K562 (cell line): ENCODE data around the gene FOSL1. TPM values are rescaled to one million over a fixed set of nuclear protein-coding genes. Genes with fewer than 3 reads are reported as not detected.

Experiments
- GTF3C2 ChIP-seq: IDR thresholded peaks from 3 replicates; pipeline ENCODE4 v1.6.1; 2011; ENCODE audit warnings: borderline replicate concordance, mild to moderate bottlenecking, moderate library complexity; ENCODE audit not compliant: insufficient read length; ENCODE audit errors: extremely low read depth
- HDAC2 ChIP-seq: fragments of 450-650 bp; IDR thresholded peaks from 2 replicates; pipeline ENCODE4 v1.6.1; 2016; ENCODE audit warnings: mild to moderate bottlenecking
- HNRNPH1 ChIP-seq: fragments of 200-400 bp; formaldehyde crosslinking; optimal IDR thresholded peaks from 2 replicates; pipeline ENCODE3; 2017; ENCODE audit warnings: low read depth, mild to moderate bottlenecking, low read length, moderate library complexity
- HSF4 ChIP-seq: fragments of 250-450 bp; sonication (Bioruptor Pico); IDR thresholded peaks from 2 replicates; pipeline ENCODE4 v2.1.2; 2022; ENCODE audit warnings: mild to moderate bottlenecking, moderate library complexity, borderline replicate concordance
- KDM2B ChIP-seq: fragments of 250-450 bp; sonication (Bioruptor Pico); IDR thresholded peaks from 2 replicates; pipeline ENCODE4 v1.8.0; 2021; ENCODE audit warnings: mild to moderate bottlenecking, moderate library complexity
- NCOA2 ChIP-seq, 2 experiments: fragments of 450-650 bp; IDR thresholded peaks; 2 replicates each; pipeline ENCODE4 v1.6.1; 2018; ENCODE audit warnings: mild to moderate bottlenecking in 2 of 2, moderate library complexity in 1 of 2; ENCODE audit not compliant: partially characterized antibody in 2 of 2
- NCOA6 ChIP-seq: fragments of 450-650 bp; IDR thresholded peaks from 2 replicates; pipeline ENCODE4 v1.6.1; 2017; ENCODE audit warnings: mild to moderate bottlenecking
- NRF1 ChIP-seq, 2 experiments: fragments of 450-650 bp; IDR thresholded peaks in 1 of 2; conservative IDR thresholded peaks in 1 of 2; 2 replicates each; pipeline ENCODE4 v1.6.1; 2014; ENCODE audit warnings: mild to moderate bottlenecking in 2 of 2
- PATZ1 ChIP-seq: fragments of 250-450 bp; sonication (Bioruptor Pico); IDR thresholded peaks from 2 replicates; pipeline ENCODE4 v1.5.0; 2020; ENCODE audit warnings: mild to moderate bottlenecking, borderline replicate concordance
- POLR3A ChIP-seq: IDR thresholded peaks from 2 replicates; pipeline ENCODE4 v1.6.1; 2011; ENCODE audit warnings: borderline replicate concordance, mild to moderate bottlenecking, moderate library complexity; ENCODE audit not compliant: insufficient read length, insufficient read depth; ENCODE audit errors: extremely low read depth
- SMAD1 ChIP-seq: fragments of 150-350 bp; IDR thresholded peaks from 2 replicates; pipeline ENCODE4 v1.6.1; 2014; ENCODE audit warnings: low read length, low read depth; ENCODE audit not compliant: partially characterized antibody
- SMC3 ChIP-seq: conservative IDR thresholded peaks from 2 replicates; pipeline ENCODE4 v1.6.1; 2011; ENCODE audit warnings: low read depth, low read length, improper control_type of control experiment; ENCODE audit not compliant: insufficient read depth
- SRSF1 ChIP-seq: fragments of 200-400 bp; formaldehyde crosslinking; IDR thresholded peaks from 2 replicates; pipeline ENCODE4 v1.6.1; 2017; ENCODE audit warnings: mild to moderate bottlenecking, low read depth, low read length, moderate library complexity
- TCF7 ChIP-seq: sonication (generic); IDR thresholded peaks from 2 replicates; pipeline ENCODE4 v1.6.1; 2016; ENCODE audit warnings: antibody characterized with exemption, borderline replicate concordance
- U2AF1 ChIP-seq: fragments of 200-400 bp; formaldehyde crosslinking; optimal IDR thresholded peaks from 2 replicates; pipeline ENCODE3; 2017; ENCODE audit warnings: mild to moderate bottlenecking, low read depth, low read length, moderate library complexity
- ZBED1 ChIP-seq: IDR thresholded peaks from 2 replicates; pipeline ENCODE4 v1.6.1; 2014
- ZNF175 ChIP-seq: fragments of 200-800 bp; sonication (Bioruptor generic); IDR thresholded peaks from 2 replicates; pipeline ENCODE4 v1.6.1; 2016; ENCODE audit warnings: low read depth, mild to moderate bottlenecking, missing genetic modification characterization, missing compliant biosample characterization
- ZNF224 ChIP-seq: sonication (generic); formaldehyde crosslinking; IDR thresholded peaks from 2 replicates; pipeline ENCODE4 v1.8.0; 2022; ENCODE audit warnings: mild to moderate bottlenecking, missing genetic modification reagents
- ZNF431 ChIP-seq: sonication (generic); formaldehyde crosslinking; IDR thresholded peaks from 2 replicates; pipeline ENCODE4 v1.8.0; 2022; ENCODE audit warnings: mild to moderate bottlenecking, missing genetic modification reagents
- ZNF764 ChIP-seq: fragments of 250-450 bp; sonication (Bioruptor Pico); IDR thresholded peaks from 2 replicates; pipeline ENCODE4 v1.4.0; 2020; ENCODE audit warnings: low read depth, mild to moderate bottlenecking, moderate library complexity
- polyA plus RNA-seq, 8 experiments: library from polyadenylated mRNA; depleted of rRNA in 4 of 8; stranded (reverse) in 5 of 8; unstranded in 3 of 8; fragments of >200 nt; fragmentation: Nextera tagmentation in 2 of 8; fragmentation: Illumina TruSeq in 1 of 8; extraction: Ambion mirVana in 2 of 8; extraction: Trizol in 1 of 8; gene quantifications; 2 replicates each; pipeline versions ENCODE4 v1.2.1 to v1.2.3, GENCODE V29; 2011 to 2014; ENCODE audit warnings: inconsistent platforms in 1 of 8, missing spikeins in 1 of 8
- total RNA-seq, 7 experiments: library from RNA; depleted of rRNA in 6 of 7; stranded (reverse); fragments of >200 nt in 6 of 7; fragmentation: Illumina TruSeq in 2 of 7; extraction: Trizol in 2 of 7; gene quantifications; 2 replicates each; pipeline versions ENCODE4 v1.2.1 to v1.2.3, GENCODE V29; 2011 to 2021; ENCODE audit warnings: low replicate concordance in 1 of 7

The FOSL1 gene
- total and polyA plus RNA-seq, 9 of the 15 experiments (the other 6 are each of a cell fraction or from before 2014, with no cell fraction given) = 3.5 to 39.6 (median 10.0) TPM

DNA sequence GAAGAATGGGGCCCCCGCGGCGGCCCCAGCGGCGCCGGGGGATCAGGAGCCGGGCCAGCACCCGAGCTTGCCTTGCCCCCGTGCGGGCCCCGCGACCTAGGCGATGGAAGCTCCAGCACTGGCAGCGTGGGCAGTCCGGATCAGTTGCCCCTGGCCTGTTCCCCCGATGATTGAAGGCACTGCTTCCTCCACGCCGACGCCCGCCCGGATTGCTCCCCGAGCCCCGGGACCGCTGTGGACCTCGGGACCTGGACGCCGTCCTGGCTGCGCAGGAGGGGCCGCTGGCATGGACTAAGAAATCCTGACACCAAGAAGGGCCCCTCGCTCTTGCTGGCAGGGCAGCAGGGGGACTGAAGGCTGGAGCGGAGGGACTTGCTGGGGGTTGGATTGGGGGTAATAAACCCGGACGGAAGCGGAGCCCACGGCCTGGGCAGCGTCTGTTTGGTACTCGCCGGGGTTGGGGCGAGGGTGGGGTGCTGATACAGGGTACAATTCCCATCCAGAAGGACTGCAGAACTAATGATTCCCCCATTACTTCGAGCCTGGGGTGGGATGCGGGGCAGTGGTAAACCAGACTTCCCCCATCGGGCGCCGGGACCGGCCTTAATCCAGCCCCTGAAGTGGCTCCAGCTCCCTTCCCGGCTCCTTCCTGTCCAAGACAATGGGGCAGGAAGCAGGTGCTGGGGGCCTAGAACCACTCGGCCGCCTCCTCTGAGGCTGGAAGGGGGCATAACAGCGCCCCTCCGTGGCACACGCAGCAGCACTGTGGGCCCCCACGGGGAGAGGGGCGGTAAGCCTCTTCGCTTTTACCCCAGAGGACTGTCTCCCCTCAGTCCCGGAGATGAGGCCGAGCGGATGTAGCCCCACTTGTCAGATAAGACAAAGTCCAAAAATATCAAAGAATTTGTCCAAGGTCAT, 8.7 kb downstream of the FOSL1 start (continued):
- TF ChIP-seq NCOA2 (IDR thresholded peaks at IDR 0.05; ENCODE audit: partially characterized antibody in 2 of 2) = no peak
- TF ChIP-seq ZNF431 = no peak
- TF ChIP-seq ZNF764 (CRISPR knock-in tag) = no peak; the same call in 1 of the 2 replicates
- peak; percentile 1 for TF ChIP-seq SMAD1
- peak; percentile 28; the same call in 1 of the 2 replicates for TF ChIP-seq SMC3
- no peak for TF ChIP-seq GTF3C2
- TF ChIP-seq HDAC2 = no peak
- TF ChIP-seq ZNF224 (CRISPR knock-in tag) = no peak
- TF ChIP-seq KDM2B (CRISPR knock-in tag) = no peak
- TF ChIP-seq PATZ1 (CRISPR knock-in tag) = no peak
- TF ChIP-seq NRF1 (conservative IDR thresholded peaks at IDR 0.05 in 1 of 2, IDR thresholded peaks at IDR 0.05 in 1 of 2) = no peak; a peak in 1 of 4 replicates
- TF ChIP-seq HNRNPH1 = no peak
- TF ChIP-seq TCF7 = 0 out of 2 replicates have a peak, but pooled peaks have one; percentile 77
- no peak for TF ChIP-seq NCOA6
- no peak for TF ChIP-seq ZNF175
- TF ChIP-seq HSF4 (CRISPR knock-in tag) = no peak
- no peak for TF ChIP-seq SRSF1
- peak; percentile 61; the same call in 1 of the 2 replicates for TF ChIP-seq ZBED1
- TF ChIP-seq U2AF1 = no peak
- no peak for TF ChIP-seq POLR3A
